Globus pallidus (tissue), 1 donor: Measurements from ENCODE around the gene DAB2.

ENCODE experiments used
- DNase-seq: peaks from one replicate; pipeline ENCODE4 v3.0.0-alpha.2; 2015; ENCODE audit warnings: low spot score

DAB2 gene

GRCh38 chr5:39424736-39425637 lies at the start of gene DAB2:
TSS of gene DAB2 (minus strand) at chr5:39424980. CDS start at chr5:39394320, 30,660 bp downstream.
- DNase-seq: peak; percentile 66

GRCh38 chr5:39473156-39473775 lies 48.5 kb upstream of the DAB2 start:
- no peak for DNase-seq

GRCh38 chr5:39471836-39472508 lies 47.2 kb upstream of the DAB2 start:
- DNase-seq: no peak

GRCh38 chr5:39470811-39471210 lies 46.0 kb upstream of the DAB2 start:
- DNase-seq: no peak

GRCh38 chr5:39469777-39470415 lies 45.1 kb upstream of the DAB2 start:
- no peak for DNase-seq

GRCh38 chr5:39469176-39469575 lies 44.4 kb upstream of the DAB2 start:
- DNase-seq: no peak

GRCh38 chr5:39466846-39467245 lies 42.1 kb upstream of the DAB2 start:
- DNase-seq: no peak

- no peak for DNase-seq
These were observed 41.1 kb upstream of the DAB2 start for GRCh38 chr5:39465843-39466242.

- DNase-seq: no peak
These were observed 40.3 kb upstream of the DAB2 start for GRCh38 chr5:39465097-39465496.

GRCh38 chr5:39464088-39464487 lies 39.3 kb upstream of the DAB2 start:
- no peak for DNase-seq

GRCh38 chr5:39462211-39462610 lies 37.4 kb upstream of the DAB2 start:
- DNase-seq: no peak

- DNase-seq: peak; percentile 46
These were observed 36.4 kb upstream of the DAB2 start for GRCh38 chr5:39461007-39461682.

GRCh38 chr5:39459907-39460306 lies 35.1 kb upstream of the DAB2 start:
- DNase-seq: no peak

- no peak for DNase-seq
These were observed 34.3 kb upstream of the DAB2 start for GRCh38 chr5:39459071-39459470.

GRCh38 chr5:39455645-39456044 lies 30.9 kb upstream of the DAB2 start:
- DNase-seq: no peak

GRCh38 chr5:39453606-39454005 lies 28.8 kb upstream of the DAB2 start:
- DNase-seq: no peak

GRCh38 chr5:39452846-39453245 lies 28.1 kb upstream of the DAB2 start:
- no peak for DNase-seq

- DNase-seq: no peak
These were observed 26.6 kb upstream of the DAB2 start for GRCh38 chr5:39451276-39451941.

GRCh38 chr5:39450487-39450886 lies 25.7 kb upstream of the DAB2 start:
- no peak for DNase-seq

- no peak for DNase-seq
These were observed 24.8 kb upstream of the DAB2 start for GRCh38 chr5:39449591-39449990.

- no peak for DNase-seq
These were observed 23.8 kb upstream of the DAB2 start for GRCh38 chr5:39448506-39449128.
